HG02571 (cell line): ENCODE results near the gene BEND6.
A peak's percentile ranks its signal among the peaks of the same experiment; 100 is the strongest.
"Not testable (repeated sequence)": the region's sequence is repeated elsewhere in the genome, so short reads cannot be mapped to it uniquely, and the experiment has no call there.

Experiments used
- ATAC-seq: cut with Tn5 transposase; IDR thresholded peaks from one replicate; pipeline ENCODE4 v1.9.1; 2021; ENCODE audit warnings: mild to moderate bottlenecking, moderate library complexity; ENCODE audit not compliant: unreplicated experiment

BEND6 gene

GRCh38 chr6:57026001-57026400 lies 71.1 kb downstream of the BEND6 start:
- no peak for ATAC-seq

GRCh38 chr6:57027301-57027700 lies 72.4 kb downstream of the BEND6 start:
- ATAC-seq = no peak

- no peak for ATAC-seq
Observed at GRCh38 chr6:57029213-57029612, 74.3 kb downstream of the BEND6 start.

- ATAC-seq = no peak
Observed at GRCh38 chr6:57033228-57033627, 78.3 kb downstream of the BEND6 start.

- no peak for ATAC-seq
Observed at GRCh38 chr6:57035549-57035948, 80.6 kb downstream of the BEND6 start.

GRCh38 chr6:57038906-57039305 lies 84.0 kb downstream of the BEND6 start:
- ATAC-seq = no peak

GRCh38 chr6:57040011-57040410 lies 85.1 kb downstream of the BEND6 start:
- no peak for ATAC-seq

- not testable (repeated sequence) for ATAC-seq
Observed at GRCh38 chr6:57044061-57044460, 89.2 kb downstream of the BEND6 start.

- ATAC-seq = no peak
Observed at GRCh38 chr6:57044568-57044967, 89.7 kb downstream of the BEND6 start.

- peak; percentile 96 for ATAC-seq
Observed at GRCh38 chr6:57046332-57047256, 91.7 kb downstream of the BEND6 start, which contains the start of gene KIAA1586. TSS of gene KIAA1586 (plus strand) at chr6:57046693. CDS start at chr6:57046756, 63 bp downstream.

- ATAC-seq = peak; percentile 11
Observed at GRCh38 chr6:57047257-57047585, 92.3 kb downstream of the BEND6 start.

GRCh38 chr6:57047859-57048258 lies 93.0 kb downstream of the BEND6 start:
- not testable (repeated sequence) for ATAC-seq

- no peak for ATAC-seq
Observed at GRCh38 chr6:57048577-57048976, 93.7 kb downstream of the BEND6 start.

- ATAC-seq = no peak
Observed at GRCh38 chr6:57063847-57064246, 108.9 kb downstream of the BEND6 start.

GRCh38 chr6:57064809-57065208 lies 109.9 kb downstream of the BEND6 start:
- ATAC-seq = no peak

GRCh38 chr6:57068061-57068460 lies 113.2 kb downstream of the BEND6 start:
- no peak for ATAC-seq

GRCh38 chr6:57069228-57069627 lies 114.3 kb downstream of the BEND6 start:
- no peak for ATAC-seq

- ATAC-seq = no peak
Observed at GRCh38 chr6:57069920-57070331, 115.0 kb downstream of the BEND6 start.

GRCh38 chr6:57072108-57072507 lies 117.2 kb downstream of the BEND6 start:
- ATAC-seq = no peak

- ATAC-seq = no peak
Observed at GRCh38 chr6:57074383-57074782, 119.5 kb downstream of the BEND6 start.

- no peak for ATAC-seq
Observed at GRCh38 chr6:57075092-57075491, 120.2 kb downstream of the BEND6 start.
